Omental fat pad (tissue), 4 donors: ENCODE measurements around the gene CAVIN4. TPM values are rescaled to one million over a fixed set of nuclear protein-coding genes. Genes with fewer than 3 reads are reported as not detected.

ENCODE experiments used
- ATAC-seq: fragments of 150-250 bp; one replicate; pipeline ENCODE4 v1.9.1; 2016; ENCODE audit warnings: mild to moderate bottlenecking, moderate library complexity; ENCODE audit not compliant: low FRiP score
- DNase-seq: peaks from one replicate; pipeline ENCODE4 v3.0.0-alpha.2; 2019; ENCODE audit warnings: low spot score
- total RNA-seq, 4 donors: library from RNA; depleted of rRNA; stranded (reverse); fragments of >200 nt; gene quantifications; one replicate each; pipeline ENCODE4 v1.1.0, GENCODE V29; 2016
- TF ChIP-seq, protein P1 (sequence below), 3 donors: fragments of 450-650 bp; IDR thresholded peaks; one replicate each; pipeline ENCODE4 v1.5.1; 2016 to 2017; ENCODE audit warnings: antibody characterized with exemption in 3 of 3, mild to moderate bottlenecking in 3 of 3, moderate library complexity in 2 of 3

CAVIN4 gene
- total RNA-seq, 4 donors from 2014 or later = 0.24 to 0.74 (median 0.31) TPM

DNA sequence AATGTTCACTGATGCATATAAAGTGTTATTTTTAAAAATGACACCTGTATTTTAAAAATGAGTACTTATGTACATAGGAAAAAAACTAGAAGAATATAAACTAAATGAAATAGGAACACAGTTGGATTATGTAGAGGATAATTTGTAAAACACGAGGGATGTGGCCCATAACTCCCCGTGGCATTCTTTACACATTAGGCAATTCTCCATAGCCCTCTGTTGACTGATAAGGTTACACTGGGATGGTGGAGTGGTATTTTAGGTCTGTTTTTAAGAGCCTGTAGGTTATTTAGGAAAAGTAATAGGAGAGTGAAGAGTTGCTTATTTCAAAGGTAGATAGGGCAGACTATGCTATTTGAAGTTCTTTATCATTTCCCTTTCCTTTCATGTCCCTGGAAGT is 1.8 kb downstream of the CAVIN4 start:
- ATAC-seq (no peak), DNase-seq (no peak)
- TF ChIP-seq, protein P1, sequence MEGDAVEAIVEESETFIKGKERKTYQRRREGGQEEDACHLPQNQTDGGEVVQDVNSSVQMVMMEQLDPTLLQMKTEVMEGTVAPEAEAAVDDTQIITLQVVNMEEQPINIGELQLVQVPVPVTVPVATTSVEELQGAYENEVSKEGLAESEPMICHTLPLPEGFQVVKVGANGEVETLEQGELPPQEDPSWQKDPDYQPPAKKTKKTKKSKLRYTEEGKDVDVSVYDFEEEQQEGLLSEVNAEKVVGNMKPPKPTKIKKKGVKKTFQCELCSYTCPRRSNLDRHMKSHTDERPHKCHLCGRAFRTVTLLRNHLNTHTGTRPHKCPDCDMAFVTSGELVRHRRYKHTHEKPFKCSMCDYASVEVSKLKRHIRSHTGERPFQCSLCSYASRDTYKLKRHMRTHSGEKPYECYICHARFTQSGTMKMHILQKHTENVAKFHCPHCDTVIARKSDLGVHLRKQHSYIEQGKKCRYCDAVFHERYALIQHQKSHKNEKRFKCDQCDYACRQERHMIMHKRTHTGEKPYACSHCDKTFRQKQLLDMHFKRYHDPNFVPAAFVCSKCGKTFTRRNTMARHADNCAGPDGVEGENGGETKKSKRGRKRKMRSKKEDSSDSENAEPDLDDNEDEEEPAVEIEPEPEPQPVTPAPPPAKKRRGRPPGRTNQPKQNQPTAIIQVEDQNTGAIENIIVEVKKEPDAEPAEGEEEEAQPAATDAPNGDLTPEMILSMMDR (IDR thresholded peaks at IDR 0.05) = no peak

DNA sequence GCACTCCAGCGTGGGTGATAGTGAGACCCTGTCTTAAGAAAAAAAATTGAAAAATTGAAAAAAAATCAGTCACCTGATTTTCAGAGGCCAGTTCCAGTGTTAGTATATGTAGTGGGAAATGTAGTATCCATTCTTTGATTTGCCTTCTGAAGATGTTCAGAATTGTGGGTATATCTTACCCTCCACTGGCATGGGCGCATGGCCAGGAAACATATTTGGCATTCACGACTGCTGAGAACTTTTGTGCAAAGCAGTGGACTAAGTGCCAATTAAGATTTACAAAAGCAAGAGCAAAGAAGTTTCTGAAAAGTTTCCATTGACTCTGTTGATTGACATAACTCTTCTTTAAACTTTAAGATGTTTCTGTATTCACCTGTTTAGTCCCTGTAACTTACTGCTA is 2.4 kb downstream of the CAVIN4 start:
- no peak for DNase-seq
- TF ChIP-seq, protein P1 (IDR thresholded peaks at IDR 0.05) = no peak
- ATAC-seq = no peak

DNA sequence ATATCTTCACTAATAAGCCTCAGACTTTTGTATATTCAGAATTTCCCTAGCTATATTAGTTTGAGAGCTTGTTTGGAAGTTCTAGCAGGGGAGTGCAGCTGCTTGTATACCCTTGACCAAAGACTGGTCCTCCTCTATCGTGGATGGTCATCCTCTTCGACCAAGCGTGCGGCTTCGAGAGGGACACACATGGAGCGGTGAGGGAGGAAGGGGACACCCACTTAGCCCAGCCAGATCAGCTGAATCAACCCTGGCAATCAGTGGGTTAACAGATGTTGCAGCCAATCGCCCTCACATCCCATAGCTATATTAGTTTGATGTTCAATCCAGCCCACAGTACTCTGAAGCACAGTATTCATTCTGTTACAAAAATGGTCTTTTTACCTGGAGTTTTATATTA is 3.2 kb downstream of the CAVIN4 start:
- ATAC-seq (no peak), DNase-seq (no peak)
- TF ChIP-seq, protein P1 (IDR thresholded peaks at IDR 0.05) = no peak

GRCh38 chr9:100581661-100582060 is 3.8 kb downstream of the CAVIN4 start:
- TF ChIP-seq, protein P1 (IDR thresholded peaks at IDR 0.05) = no peak
- DNase-seq = no peak
- no peak for ATAC-seq

GRCh38 chr9:100583014-100583802 is 5.3 kb downstream of the CAVIN4 start:
- ATAC-seq (peak; percentile 80), DNase-seq (no peak)
- TF ChIP-seq, protein P1 (IDR thresholded peaks at IDR 0.05) = no peak

- ATAC-seq = no peak
- TF ChIP-seq, protein P1 (IDR thresholded peaks at IDR 0.05) = no peak
- DNase-seq = no peak
These were observed 7.1 kb downstream of the CAVIN4 start for GRCh38 chr9:100584951-100585350.

- no peak for DNase-seq
- TF ChIP-seq, protein P1 (IDR thresholded peaks at IDR 0.05) = no peak
- ATAC-seq = no peak
These were observed 8.2 kb downstream of the CAVIN4 start for GRCh38 chr9:100586093-100586492.
